Choroid plexus epithelial cell (primary cell): ENCODE measurements around the gene CCDC186.

Experiments used
- DNase-seq: peaks from one replicate; pipeline ENCODE4 v3.0.0-alpha.2; 2010; ENCODE audit warnings: low read depth
- H3K4me3 ChIP-seq: 2 replicates; pipeline ENCODE4 v1.5.1; 2011; ENCODE audit warnings: low read depth, mild to moderate bottlenecking, control low read depth, low read length, moderate library complexity
- CTCF ChIP-seq: conservative IDR thresholded peaks from 2 replicates; pipeline ENCODE4 v1.5.1; 2011; ENCODE audit warnings: low read depth, mild to moderate bottlenecking, control low read depth, inconsistent platforms, low read length, moderate library complexity

Gene CCDC186

GRCh38 chr10:114176511-114176910 is 2.5 kb upstream of the CCDC186 start:
- DNase-seq = no peak
- H3K4me3 ChIP-seq = no peak overlapping the region
- TF ChIP-seq CTCF = no peak

- no peak for TF ChIP-seq CTCF
- H3K4me3 ChIP-seq = no peak overlapping the region
- DNase-seq = no peak
Observed at GRCh38 chr10:114175667-114176066, 1.7 kb upstream of the CCDC186 start.

- DNase-seq = peak; percentile 81
- H3K4me3 ChIP-seq = peak overlapping the region; percentile 99
- TF ChIP-seq CTCF = no peak
Observed at GRCh38 chr10:114174695-114175188, 739 bp upstream of the CCDC186 start.

GRCh38 chr10:114173603-114173920 is 441 bp downstream of the CCDC186 start:
- no peak for DNase-seq
- no peak for TF ChIP-seq CTCF
- H3K4me3 ChIP-seq = peak overlapping the region; percentile 99

GRCh38 chr10:114172776-114173602 is 1.0 kb downstream of the CCDC186 start:
- peak; percentile 17 for DNase-seq
- peak overlapping the region; percentile 99 for H3K4me3 ChIP-seq
- no peak for TF ChIP-seq CTCF

GRCh38 chr10:114172216-114172615 is 1.8 kb downstream of the CCDC186 start:
- peak; percentile 47 for DNase-seq
- H3K4me3 ChIP-seq = peak overlapping the region; percentile 99

More at GRCh38 chr10:114172216-114172615, 1.8 kb downstream of the CCDC186 start:
- no peak for TF ChIP-seq CTCF
